22Rv1 (cell line): ENCODE results near the gene PTPN23.
A peak's percentile ranks its signal among the peaks of the same experiment; 100 is the strongest.

Source experiments
- H3K27ac ChIP-seq: fragments of 450-650 bp; 2 replicates; pipeline ENCODE4 v1.5.1; 2017
- CTCF ChIP-seq: fragments of 450-650 bp; IDR thresholded peaks from 2 replicates; pipeline ENCODE4 v1.5.1; 2017; ENCODE audit warnings: mild to moderate bottlenecking
- ZFX ChIP-seq: fragments of 450-650 bp; IDR thresholded peaks from 2 replicates; pipeline ENCODE4 v1.6.1; 2017; ENCODE audit warnings: antibody characterized with exemption, borderline replicate concordance

PTPN23 gene

GRCh38 chr3:47428662-47429061 lies 47.8 kb downstream of the PTPN23 start:
- TF ChIP-seq CTCF (no peak), ZFX (no peak)
- no peak overlapping the region for H3K27ac ChIP-seq

- TF ChIP-seq ZFX: no peak
- no peak for TF ChIP-seq CTCF
- no peak overlapping the region for H3K27ac ChIP-seq
These were observed 48.9 kb downstream of the PTPN23 start for GRCh38 chr3:47429476-47430270.

- TF ChIP-seq ZFX: no peak
- no peak for TF ChIP-seq CTCF
- no peak overlapping the region for H3K27ac ChIP-seq
These were observed 49.8 kb downstream of the PTPN23 start for GRCh38 chr3:47430606-47431005.

GRCh38 chr3:47431225-47431624 lies 50.4 kb downstream of the PTPN23 start:
- no peak overlapping the region for H3K27ac ChIP-seq
- no peak for TF ChIP-seq ZFX
- no peak for TF ChIP-seq CTCF

- H3K27ac ChIP-seq: no peak overlapping the region
- no peak for TF ChIP-seq CTCF
- TF ChIP-seq ZFX: no peak
These were observed 51.9 kb downstream of the PTPN23 start for GRCh38 chr3:47432673-47433072.

GRCh38 chr3:47433796-47434195 lies 53.0 kb downstream of the PTPN23 start:
- peak overlapping the region; percentile 55 for H3K27ac ChIP-seq
- TF ChIP-seq CTCF: no peak
- TF ChIP-seq ZFX: no peak

- TF ChIP-seq ZFX (no peak), CTCF (no peak)
- H3K27ac ChIP-seq: no peak overlapping the region
These were observed 54.0 kb downstream of the PTPN23 start for GRCh38 chr3:47434849-47435248.
